SK-N-SH treated with all-trans-retinoic acid at 6 μM for 48 hours (cell line): ENCODE measurements around the gene ANGPTL3.
"Not testable (repeated sequence)": the region's sequence is repeated elsewhere in the genome, so short reads cannot be mapped to it uniquely, and the experiment has no call there.

ENCODE experiments used
- ATAC-seq: fragments of 200-7000 bp; cut with Tn5 transposase; 3 replicates; pipeline ENCODE4 v1.9.1; 2020; ENCODE audit warnings: mild to moderate bottlenecking, moderate library complexity
- ARNTL ChIP-seq: fragments of 450-650 bp; formaldehyde crosslinking; IDR thresholded peaks from 2 replicates; pipeline ENCODE4 v1.5.0; 2020; ENCODE audit warnings: low read depth, mild to moderate bottlenecking, moderate library complexity, borderline replicate concordance
- BACH2 ChIP-seq: fragments of 250-450 bp; sonication (Bioruptor Pico); IDR thresholded peaks from 2 replicates; pipeline ENCODE4 v1.9.0; 2021; ENCODE audit warnings: mild to moderate bottlenecking, borderline replicate concordance
- CSDC2 ChIP-seq: fragments of 250-450 bp; sonication (Bioruptor Pico); IDR thresholded peaks from 2 replicates; pipeline ENCODE4 v1.5.0; 2020; ENCODE audit warnings: mild to moderate bottlenecking, moderate library complexity
- ESRRG ChIP-seq: fragments of 250-450 bp; sonication (Bioruptor Pico); IDR thresholded peaks from 2 replicates; pipeline ENCODE4 v1.6.1; 2021; ENCODE audit warnings: mild to moderate bottlenecking
- GLIS3 ChIP-seq: fragments of 250-450 bp; sonication (Bioruptor Pico); IDR thresholded peaks from 2 replicates; pipeline ENCODE4 v1.5.0; 2020; ENCODE audit warnings: mild to moderate bottlenecking, moderate library complexity
- ISL1 ChIP-seq: fragments of 250-450 bp; sonication (Bioruptor Pico); IDR thresholded peaks from 2 replicates; pipeline ENCODE4 v2.1.2; 2022; ENCODE audit warnings: mild to moderate bottlenecking, moderate library complexity
- OSR1 ChIP-seq: fragments of 250-450 bp; sonication (Bioruptor Pico); IDR thresholded peaks from 2 replicates; pipeline ENCODE4 v1.8.0; 2022; ENCODE audit warnings: moderate library complexity, mild to moderate bottlenecking, inconsistent platforms
- PPARA ChIP-seq: fragments of 250-450 bp; sonication (Bioruptor Pico); IDR thresholded peaks from 2 replicates; pipeline ENCODE4 v1.5.0; 2020; ENCODE audit warnings: mild to moderate bottlenecking, borderline replicate concordance
- RARB ChIP-seq: fragments of 250-450 bp; sonication (Bioruptor Pico); IDR thresholded peaks from 2 replicates; pipeline ENCODE4 v1.8.0; 2021; ENCODE audit warnings: mild to moderate bottlenecking, moderate library complexity
- TCF4 ChIP-seq: fragments of 250-450 bp; sonication (Bioruptor Pico); IDR thresholded peaks from 2 replicates; pipeline ENCODE4 v1.8.0; 2021; ENCODE audit warnings: mild to moderate bottlenecking, moderate library complexity, borderline replicate concordance
- TOX ChIP-seq: fragments of 250-450 bp; sonication (Bioruptor Pico); IDR thresholded peaks from 2 replicates; pipeline ENCODE4 v1.8.0; 2021; ENCODE audit warnings: mild to moderate bottlenecking, moderate library complexity, borderline replicate concordance
- ZC3H10 ChIP-seq: fragments of 250-450 bp; sonication (Bioruptor Pico); IDR thresholded peaks from 2 replicates; pipeline ENCODE4 v1.5.1; 2021; ENCODE audit warnings: mild to moderate bottlenecking, moderate library complexity
- ZFP3 ChIP-seq: fragments of 250-450 bp; sonication (Bioruptor Pico); IDR thresholded peaks from 2 replicates; pipeline ENCODE4 v1.5.0; 2020; ENCODE audit warnings: mild to moderate bottlenecking, moderate library complexity
- ZFP30 ChIP-seq: fragments of 450-650 bp; formaldehyde crosslinking; IDR thresholded peaks from 2 replicates; pipeline ENCODE4 v1.5.0; 2022; ENCODE audit warnings: mild to moderate bottlenecking, moderate library complexity
- ZNF565 ChIP-seq: fragments of 450-650 bp; formaldehyde crosslinking; conservative IDR thresholded peaks from 2 replicates; pipeline ENCODE4 v1.5.0; 2020; ENCODE audit warnings: low read depth, mild to moderate bottlenecking, moderate library complexity
- ZNF70 ChIP-seq: fragments of 450-650 bp; formaldehyde crosslinking; IDR thresholded peaks from 2 replicates; pipeline ENCODE4 v1.5.0; 2020; ENCODE audit warnings: mild to moderate bottlenecking, moderate library complexity
- ZNF8 ChIP-seq: fragments of 450-650 bp; formaldehyde crosslinking; IDR thresholded peaks from 2 replicates; pipeline ENCODE4 v1.5.0; 2020; ENCODE audit warnings: mild to moderate bottlenecking, moderate library complexity
- TF ChIP-seq, protein P1 (sequence below): fragments of 250-450 bp; sonication (Bioruptor Pico); IDR thresholded peaks from 2 replicates; pipeline ENCODE4 v1.5.0; 2020; ENCODE audit warnings: mild to moderate bottlenecking, moderate library complexity
- TF ChIP-seq, protein P2 (sequence below): fragments of 250-450 bp; sonication (Bioruptor Pico); IDR thresholded peaks from 2 replicates; pipeline ENCODE4 v1.8.0; 2021; ENCODE audit warnings: low read depth, mild to moderate bottlenecking, moderate library complexity, borderline replicate concordance
- TF ChIP-seq, protein P3 (sequence below): fragments of 250-450 bp; sonication (Bioruptor Pico); IDR thresholded peaks from 2 replicates; pipeline ENCODE4 v1.5.1; 2021; ENCODE audit warnings: mild to moderate bottlenecking, moderate library complexity
- TF ChIP-seq, protein P4 (sequence below): fragments of 250-450 bp; sonication (Bioruptor Pico); IDR thresholded peaks from 2 replicates; pipeline ENCODE4 v1.5.1; 2020; ENCODE audit warnings: low read depth, mild to moderate bottlenecking, moderate library complexity

The ANGPTL3 gene, protein sequence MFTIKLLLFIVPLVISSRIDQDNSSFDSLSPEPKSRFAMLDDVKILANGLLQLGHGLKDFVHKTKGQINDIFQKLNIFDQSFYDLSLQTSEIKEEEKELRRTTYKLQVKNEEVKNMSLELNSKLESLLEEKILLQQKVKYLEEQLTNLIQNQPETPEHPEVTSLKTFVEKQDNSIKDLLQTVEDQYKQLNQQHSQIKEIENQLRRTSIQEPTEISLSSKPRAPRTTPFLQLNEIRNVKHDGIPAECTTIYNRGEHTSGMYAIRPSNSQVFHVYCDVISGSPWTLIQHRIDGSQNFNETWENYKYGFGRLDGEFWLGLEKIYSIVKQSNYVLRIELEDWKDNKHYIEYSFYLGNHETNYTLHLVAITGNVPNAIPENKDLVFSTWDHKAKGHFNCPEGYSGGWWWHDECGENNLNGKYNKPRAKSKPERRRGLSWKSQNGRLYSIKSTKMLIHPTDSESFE

DNA sequence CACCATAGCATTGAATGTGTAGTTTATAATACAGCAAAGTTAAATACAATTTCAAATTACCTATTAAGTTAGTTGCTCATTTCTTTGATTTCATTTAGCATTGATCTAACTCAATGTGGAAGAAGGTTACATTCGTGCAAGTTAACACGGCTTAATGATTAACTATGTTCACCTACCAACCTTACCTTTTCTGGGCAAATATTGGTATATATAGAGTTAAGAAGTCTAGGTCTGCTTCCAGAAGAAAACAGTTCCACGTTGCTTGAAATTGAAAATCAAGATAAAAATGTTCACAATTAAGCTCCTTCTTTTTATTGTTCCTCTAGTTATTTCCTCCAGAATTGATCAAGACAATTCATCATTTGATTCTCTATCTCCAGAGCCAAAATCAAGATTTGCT, at the start of gene ANGPTL3:
TSS of gene ANGPTL3 (plus strand) at position 240 of the 400 bp plus-strand sequence. CDS start at position 287, 47 bp downstream.
- TF ChIP-seq ZNF70 (CRISPR knock-in tag) (no peak), ZC3H10 (CRISPR knock-in tag) (no peak), ZNF565 (CRISPR knock-in tag) (no peak)
- no peak for ATAC-seq

DNA sequence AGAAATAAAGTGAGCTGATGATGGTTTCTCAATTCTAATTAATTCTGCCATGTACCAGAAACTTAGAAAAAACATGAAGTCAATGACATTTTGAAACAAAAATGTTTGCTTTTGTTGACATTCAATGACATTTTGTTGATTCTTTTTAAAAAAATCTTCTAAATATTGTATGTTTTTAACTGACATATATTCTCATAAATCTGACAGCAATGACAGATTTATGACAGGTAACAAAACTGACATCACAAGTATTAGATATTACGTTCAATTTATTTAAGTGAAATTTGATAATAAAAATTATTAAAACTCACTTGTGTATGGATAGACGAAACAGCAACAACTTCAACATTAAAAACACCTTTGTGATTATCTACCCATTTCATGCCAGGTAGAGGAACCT, 36.0 kb upstream of the ANGPTL3 start:
- TF ChIP-seq CSDC2 (CRISPR knock-in tag) (no peak), RARB (CRISPR knock-in tag) (no peak), GLIS3 (CRISPR knock-in tag) (no peak), TOX (no peak), ZNF565 (CRISPR knock-in tag) (no peak), PPARA (CRISPR knock-in tag) (no peak), ZNF8 (CRISPR knock-in tag) (no peak), ZFP30 (no peak), ESRRG (CRISPR knock-in tag) (no peak), TCF4 (no peak), ZFP3 (CRISPR knock-in tag) (no peak), ARNTL (CRISPR knock-in tag) (no peak), OSR1 (CRISPR knock-in tag) (no peak), BACH2 (CRISPR knock-in tag) (no peak), ZNF70 (CRISPR knock-in tag) (no peak), ISL1 (CRISPR knock-in tag) (no peak)
- TF ChIP-seq, protein P1, sequence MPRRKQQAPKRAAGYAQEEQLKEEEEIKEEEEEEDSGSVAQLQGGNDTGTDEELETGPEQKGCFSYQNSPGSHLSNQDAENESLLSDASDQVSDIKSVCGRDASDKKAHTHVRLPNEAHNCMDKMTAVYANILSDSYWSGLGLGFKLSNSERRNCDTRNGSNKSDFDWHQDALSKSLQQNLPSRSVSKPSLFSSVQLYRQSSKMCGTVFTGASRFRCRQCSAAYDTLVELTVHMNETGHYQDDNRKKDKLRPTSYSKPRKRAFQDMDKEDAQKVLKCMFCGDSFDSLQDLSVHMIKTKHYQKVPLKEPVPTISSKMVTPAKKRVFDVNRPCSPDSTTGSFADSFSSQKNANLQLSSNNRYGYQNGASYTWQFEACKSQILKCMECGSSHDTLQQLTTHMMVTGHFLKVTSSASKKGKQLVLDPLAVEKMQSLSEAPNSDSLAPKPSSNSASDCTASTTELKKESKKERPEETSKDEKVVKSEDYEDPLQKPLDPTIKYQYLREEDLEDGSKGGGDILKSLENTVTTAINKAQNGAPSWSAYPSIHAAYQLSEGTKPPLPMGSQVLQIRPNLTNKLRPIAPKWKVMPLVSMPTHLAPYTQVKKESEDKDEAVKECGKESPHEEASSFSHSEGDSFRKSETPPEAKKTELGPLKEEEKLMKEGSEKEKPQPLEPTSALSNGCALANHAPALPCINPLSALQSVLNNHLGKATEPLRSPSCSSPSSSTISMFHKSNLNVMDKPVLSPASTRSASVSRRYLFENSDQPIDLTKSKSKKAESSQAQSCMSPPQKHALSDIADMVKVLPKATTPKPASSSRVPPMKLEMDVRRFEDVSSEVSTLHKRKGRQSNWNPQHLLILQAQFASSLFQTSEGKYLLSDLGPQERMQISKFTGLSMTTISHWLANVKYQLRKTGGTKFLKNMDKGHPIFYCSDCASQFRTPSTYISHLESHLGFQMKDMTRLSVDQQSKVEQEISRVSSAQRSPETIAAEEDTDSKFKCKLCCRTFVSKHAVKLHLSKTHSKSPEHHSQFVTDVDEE (CRISPR knock-in tag): no peak
- TF ChIP-seq, protein P2, sequence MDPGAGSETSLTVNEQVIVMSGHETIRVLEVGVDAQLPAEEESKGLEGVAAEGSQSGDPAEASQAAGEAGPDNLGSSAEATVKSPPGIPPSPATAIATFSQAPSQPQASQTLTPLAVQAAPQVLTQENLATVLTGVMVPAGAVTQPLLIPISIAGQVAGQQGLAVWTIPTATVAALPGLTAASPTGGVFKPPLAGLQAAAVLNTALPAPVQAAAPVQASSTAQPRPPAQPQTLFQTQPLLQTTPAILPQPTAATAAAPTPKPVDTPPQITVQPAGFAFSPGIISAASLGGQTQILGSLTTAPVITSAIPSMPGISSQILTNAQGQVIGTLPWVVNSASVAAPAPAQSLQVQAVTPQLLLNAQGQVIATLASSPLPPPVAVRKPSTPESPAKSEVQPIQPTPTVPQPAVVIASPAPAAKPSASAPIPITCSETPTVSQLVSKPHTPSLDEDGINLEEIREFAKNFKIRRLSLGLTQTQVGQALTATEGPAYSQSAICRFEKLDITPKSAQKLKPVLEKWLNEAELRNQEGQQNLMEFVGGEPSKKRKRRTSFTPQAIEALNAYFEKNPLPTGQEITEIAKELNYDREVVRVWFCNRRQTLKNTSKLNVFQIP (CRISPR knock-in tag): no peak
- TF ChIP-seq, protein P3, sequence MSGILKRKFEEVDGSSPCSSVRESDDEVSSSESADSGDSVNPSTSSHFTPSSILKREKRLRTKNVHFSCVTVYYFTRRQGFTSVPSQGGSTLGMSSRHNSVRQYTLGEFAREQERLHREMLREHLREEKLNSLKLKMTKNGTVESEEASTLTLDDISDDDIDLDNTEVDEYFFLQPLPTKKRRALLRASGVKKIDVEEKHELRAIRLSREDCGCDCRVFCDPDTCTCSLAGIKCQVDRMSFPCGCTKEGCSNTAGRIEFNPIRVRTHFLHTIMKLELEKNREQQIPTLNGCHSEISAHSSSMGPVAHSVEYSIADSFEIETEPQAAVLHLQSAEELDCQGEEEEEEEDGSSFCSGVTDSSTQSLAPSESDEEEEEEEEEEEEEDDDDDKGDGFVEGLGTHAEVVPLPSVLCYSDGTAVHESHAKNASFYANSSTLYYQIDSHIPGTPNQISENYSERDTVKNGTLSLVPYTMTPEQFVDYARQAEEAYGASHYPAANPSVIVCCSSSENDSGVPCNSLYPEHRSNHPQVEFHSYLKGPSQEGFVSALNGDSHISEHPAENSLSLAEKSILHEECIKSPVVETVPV: no peak
- TF ChIP-seq, protein P4, sequence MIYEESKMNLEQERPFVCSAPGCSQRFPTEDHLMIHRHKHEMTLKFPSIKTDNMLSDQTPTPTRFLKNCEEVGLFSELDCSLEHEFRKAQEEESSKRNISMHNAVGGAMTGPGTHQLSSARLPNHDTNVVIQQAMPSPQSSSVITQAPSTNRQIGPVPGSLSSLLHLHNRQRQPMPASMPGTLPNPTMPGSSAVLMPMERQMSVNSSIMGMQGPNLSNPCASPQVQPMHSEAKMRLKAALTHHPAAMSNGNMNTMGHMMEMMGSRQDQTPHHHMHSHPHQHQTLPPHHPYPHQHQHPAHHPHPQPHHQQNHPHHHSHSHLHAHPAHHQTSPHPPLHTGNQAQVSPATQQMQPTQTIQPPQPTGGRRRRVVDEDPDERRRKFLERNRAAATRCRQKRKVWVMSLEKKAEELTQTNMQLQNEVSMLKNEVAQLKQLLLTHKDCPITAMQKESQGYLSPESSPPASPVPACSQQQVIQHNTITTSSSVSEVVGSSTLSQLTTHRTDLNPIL: no peak

DNA sequence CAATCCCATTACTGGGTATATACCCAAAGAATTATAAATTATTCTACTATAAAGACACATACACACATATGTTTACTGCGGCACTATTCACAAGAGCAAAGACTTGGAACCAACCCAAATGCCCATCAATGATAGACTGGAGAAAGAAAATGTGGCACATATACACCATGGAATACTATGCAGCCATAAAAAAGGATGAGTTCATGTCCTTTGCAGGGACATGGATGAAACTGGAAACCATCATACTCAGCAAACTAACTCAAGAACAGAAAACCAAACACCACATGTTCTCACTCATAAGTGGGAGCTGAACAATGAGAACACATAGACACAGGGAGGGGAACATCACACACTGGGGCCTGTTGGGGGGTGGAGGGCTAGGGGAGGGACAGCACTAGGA, 30.1 kb upstream of the ANGPTL3 start:
- not testable (repeated sequence) for ATAC-seq

More for the DNA sequence above, 36.0 kb upstream of the ANGPTL3 start:
- ATAC-seq: no peak

DNA sequence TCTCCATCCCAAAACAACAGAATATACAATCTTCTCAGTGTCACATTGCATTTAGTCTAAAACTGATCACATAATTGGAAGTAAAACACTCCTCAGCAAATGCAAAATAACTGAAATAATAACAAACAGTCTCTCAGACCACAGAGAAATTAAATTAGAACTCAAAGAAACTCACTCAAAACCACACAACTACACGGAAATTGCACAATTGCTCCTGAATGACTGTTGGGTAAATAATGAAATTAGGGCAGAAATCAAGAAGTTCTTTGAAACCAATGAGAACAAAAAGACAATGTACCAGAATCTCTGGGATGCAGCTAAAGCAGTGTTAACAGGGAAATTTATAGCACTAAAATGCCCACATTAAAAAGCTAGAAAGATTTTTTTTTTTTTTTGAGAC, 29.4 kb upstream of the ANGPTL3 start:
- not testable (repeated sequence) for ATAC-seq
